Cardiac fibroblast (primary cell): ENCODE measurements around the gene DNASE1L2.

ENCODE experiments used
- DNase-seq, 2 donors: peaks; one replicate each; pipeline versions ENCODE4 v3.0.0 to v3.0.0-alpha.2; 2010; ENCODE audit warnings: low read depth in 2 of 2
- H3K4me3 ChIP-seq, 2 donors: replicated peaks in 1 of 2; 1 replicate in 1 of 2; 2 replicates in 1 of 2; pipeline ENCODE4 v1.5.1; 2011; ENCODE audit warnings: low read depth in 2 of 2, low read length in 2 of 2, mild to moderate bottlenecking in 2 of 2, moderate library complexity in 1 of 2
- CTCF ChIP-seq: IDR thresholded peaks from one replicate; pipeline ENCODE4 v1.5.1; 2011; ENCODE audit warnings: low read depth, mild to moderate bottlenecking, low read length, inconsistent platforms

DNASE1L2 gene

DNA sequence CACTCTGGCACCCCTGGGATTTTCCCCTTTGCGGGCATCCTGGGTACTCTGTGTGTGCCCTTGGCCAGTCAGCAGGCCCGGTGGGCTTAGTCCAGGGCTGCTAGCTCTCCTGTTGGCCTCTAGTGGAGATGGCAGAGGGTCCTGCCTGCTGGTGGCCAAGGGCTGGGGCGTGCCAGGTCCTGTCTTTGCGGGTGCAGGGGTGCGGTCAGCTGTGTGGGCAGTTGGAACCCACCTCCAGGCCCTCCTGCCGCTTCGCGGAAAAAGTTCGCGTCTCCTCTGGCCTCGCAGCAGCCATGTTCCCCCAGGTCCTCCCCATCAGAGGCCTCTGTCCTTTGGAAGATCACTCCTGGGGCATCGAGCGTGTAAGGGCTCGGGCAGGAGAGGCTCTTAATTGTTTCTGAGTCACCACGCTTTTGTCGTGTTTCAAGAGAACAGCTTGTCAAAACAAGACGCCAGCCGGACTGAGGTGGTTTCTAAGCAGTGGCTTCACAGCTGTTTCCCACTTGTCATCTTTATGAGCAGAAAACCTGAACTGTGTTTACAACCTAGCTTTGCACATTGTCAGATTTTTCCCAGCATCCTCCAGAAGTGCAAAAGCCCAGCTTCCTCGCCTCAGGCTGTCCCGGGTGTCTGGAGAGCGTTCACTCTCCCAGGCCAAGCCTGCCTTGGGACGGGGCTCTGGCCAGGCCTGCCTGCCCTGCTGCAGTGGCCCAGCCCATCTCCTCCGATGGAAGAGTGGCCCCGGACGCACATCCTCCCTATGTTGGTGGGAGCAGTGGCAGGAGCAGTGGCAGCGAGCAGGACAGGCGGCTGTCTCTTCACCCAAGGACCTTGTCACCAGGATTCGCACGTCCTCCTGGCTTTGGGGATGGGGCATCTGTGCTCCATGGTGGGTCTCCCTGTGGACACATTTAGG, 5.0 kb upstream of the DNASE1L2 start:
- no peak for TF ChIP-seq CTCF
- H3K4me3 ChIP-seq: no peak overlapping the region

DNA sequence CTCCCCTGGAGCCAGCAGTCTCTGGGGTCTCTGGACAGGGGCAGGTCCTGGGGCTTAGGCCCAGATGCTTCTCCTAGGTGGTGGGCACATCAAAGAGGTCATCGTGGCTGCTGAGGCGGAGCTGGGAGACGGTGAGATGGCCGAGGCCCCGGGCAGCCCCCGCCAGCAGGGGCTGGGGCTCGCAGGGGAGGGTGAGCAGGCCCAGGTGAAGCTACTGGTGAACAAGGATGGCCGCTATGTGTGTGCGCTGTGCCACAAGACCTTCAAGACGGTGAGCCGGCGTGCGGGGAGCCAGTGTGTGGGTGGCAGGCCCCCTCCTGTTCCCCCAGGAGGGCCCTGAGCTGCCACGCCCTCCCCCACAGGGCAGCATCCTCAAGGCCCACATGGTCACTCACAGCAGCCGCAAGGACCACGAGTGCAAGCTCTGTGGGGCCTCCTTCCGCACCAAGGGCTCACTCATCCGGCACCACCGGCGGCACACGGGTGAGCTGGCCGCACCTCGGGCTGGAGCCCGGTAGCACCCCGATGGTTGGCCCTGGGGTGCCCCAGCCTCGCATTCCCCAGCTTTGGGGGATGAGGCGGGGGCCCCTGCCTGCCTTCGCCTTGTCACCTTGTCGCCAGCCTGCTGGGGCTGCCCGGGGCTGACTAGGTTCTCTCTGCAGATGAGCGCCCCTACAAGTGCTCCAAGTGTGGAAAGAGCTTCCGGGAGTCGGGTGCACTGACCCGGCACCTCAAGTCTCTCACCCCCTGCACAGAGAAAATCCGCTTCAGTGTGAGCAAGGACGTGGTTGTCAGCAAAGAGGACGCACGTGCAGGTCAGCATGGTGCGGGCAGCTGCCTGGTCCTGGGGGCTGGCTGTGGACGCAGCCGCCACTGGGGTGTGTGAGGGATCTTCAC, 3.9 kb upstream of the DNASE1L2 start:
- no peak for DNase-seq
- TF ChIP-seq CTCF: no peak
- H3K4me3 ChIP-seq: no peak overlapping the region

More for the DNA sequence above, 5.0 kb upstream of the DNASE1L2 start:
- DNase-seq: no peak

GRCh38 chr16:2233046-2233775, 3.0 kb upstream of the DNASE1L2 start:
- no peak overlapping the region for H3K4me3 ChIP-seq

GRCh38 chr16:2233872-2234812, 2.1 kb upstream of the DNASE1L2 start:
- H3K4me3 ChIP-seq: no peak overlapping the region
- no peak for TF ChIP-seq CTCF

More at GRCh38 chr16:2233046-2233775, 3.0 kb upstream of the DNASE1L2 start:
- TF ChIP-seq CTCF: no peak
- DNase-seq: no peak

DNA sequence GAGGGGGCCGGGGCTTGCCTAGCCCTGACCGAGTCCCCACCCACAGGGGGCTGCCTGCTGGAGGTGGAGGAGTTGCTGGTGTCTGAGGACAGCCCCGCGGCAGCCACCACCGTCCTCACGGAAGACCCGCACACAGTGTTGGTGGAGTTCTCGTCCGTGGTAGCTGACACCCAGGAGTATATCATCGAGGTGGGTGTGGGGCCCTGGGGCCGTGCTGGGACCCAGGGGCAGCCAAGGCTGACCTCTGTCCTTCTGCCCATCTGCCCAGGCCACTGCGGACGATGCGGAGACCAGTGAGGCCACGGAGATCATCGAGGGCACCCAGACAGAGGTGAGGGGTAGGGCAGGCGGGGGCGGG, 1.5 kb upstream of the DNASE1L2 start:
- no peak for DNase-seq
- H3K4me3 ChIP-seq: no peak overlapping the region
- no peak for TF ChIP-seq CTCF

More at GRCh38 chr16:2233872-2234812, 2.1 kb upstream of the DNASE1L2 start:
- DNase-seq: no peak
